ENCODE data around the gene MYO9A. TPM values are rescaled to one million over a fixed set of nuclear protein-coding genes. Genes with fewer than 3 reads are reported as not detected.

The MYO9A gene
- total RNA-seq, 3 donors from 2014 or later, result 40.0 to 79.3 (median 41.8) TPM

DNA sequence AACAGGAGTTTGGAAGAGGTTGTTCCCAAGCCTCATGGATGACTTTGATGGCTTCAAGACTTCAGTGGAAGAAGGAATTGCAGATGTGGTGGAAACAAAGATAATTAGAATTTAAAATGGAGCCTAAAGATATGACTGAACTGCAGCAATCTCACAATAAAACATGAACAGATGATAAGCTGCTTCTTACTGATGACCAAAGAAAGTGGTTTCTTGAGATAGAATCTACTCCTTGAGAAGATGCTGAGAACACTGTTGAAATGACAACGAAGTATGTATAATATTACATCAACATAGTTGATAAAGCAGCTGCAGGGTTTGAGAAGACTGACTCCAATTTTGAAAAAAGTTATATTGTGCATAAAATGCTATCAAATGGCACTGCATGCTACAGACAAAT, 21.2 kb downstream of the MYO9A start:
- intact Hi-C loops (cut with DNase I, micrococcal nuclease), result no loop called here

DNA sequence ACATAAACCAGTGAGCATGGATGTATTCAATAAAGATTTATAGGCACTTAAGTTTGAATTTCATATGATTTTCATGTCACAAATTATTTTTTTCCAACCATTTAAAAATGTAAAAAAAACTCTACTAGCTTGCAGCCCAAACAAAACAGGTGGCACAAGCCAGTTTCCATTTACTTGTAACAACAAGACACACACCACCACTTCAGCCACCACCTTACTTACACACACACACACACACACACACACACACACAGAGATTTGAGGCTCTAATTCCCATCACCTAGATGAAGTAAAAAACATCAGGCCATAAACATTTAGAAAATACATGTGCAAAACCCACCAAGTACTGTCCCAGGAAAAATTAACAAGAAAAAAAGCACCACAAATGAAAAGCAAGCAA, 25.3 kb downstream of the MYO9A start:
- no peak for ATAC-seq
- Histone ChIP-seq H3K4me1 (ENCODE audit: low read depth) (no peaks in the 10 kb centered on the region), H3K9me3 (no peaks in the 10 kb centered on the region), H3K4me3 (no peak overlapping the region), H3K36me3 (ENCODE audit: low read depth) (no peaks in the 10 kb centered on the region)
- no peak for DNase-seq
- intact Hi-C loops (cut with DNase I, micrococcal nuclease), result no loop called here
- TF ChIP-seq, protein P1, sequence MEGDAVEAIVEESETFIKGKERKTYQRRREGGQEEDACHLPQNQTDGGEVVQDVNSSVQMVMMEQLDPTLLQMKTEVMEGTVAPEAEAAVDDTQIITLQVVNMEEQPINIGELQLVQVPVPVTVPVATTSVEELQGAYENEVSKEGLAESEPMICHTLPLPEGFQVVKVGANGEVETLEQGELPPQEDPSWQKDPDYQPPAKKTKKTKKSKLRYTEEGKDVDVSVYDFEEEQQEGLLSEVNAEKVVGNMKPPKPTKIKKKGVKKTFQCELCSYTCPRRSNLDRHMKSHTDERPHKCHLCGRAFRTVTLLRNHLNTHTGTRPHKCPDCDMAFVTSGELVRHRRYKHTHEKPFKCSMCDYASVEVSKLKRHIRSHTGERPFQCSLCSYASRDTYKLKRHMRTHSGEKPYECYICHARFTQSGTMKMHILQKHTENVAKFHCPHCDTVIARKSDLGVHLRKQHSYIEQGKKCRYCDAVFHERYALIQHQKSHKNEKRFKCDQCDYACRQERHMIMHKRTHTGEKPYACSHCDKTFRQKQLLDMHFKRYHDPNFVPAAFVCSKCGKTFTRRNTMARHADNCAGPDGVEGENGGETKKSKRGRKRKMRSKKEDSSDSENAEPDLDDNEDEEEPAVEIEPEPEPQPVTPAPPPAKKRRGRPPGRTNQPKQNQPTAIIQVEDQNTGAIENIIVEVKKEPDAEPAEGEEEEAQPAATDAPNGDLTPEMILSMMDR (IDR thresholded peaks at IDR 0.05), result no peak

More for the DNA sequence above, 21.2 kb downstream of the MYO9A start:
- Histone ChIP-seq H3K36me3 (ENCODE audit: low read depth) (no peaks in the 10 kb centered on the region), H3K4me1 (ENCODE audit: low read depth) (no peaks in the 10 kb centered on the region), H3K9me3 (no peaks in the 10 kb centered on the region), H3K4me3 (no peak overlapping the region)
- DNase-seq (no peak), ATAC-seq (no peak)
- TF ChIP-seq, protein P1 (IDR thresholded peaks at IDR 0.05), result no peak

DNA sequence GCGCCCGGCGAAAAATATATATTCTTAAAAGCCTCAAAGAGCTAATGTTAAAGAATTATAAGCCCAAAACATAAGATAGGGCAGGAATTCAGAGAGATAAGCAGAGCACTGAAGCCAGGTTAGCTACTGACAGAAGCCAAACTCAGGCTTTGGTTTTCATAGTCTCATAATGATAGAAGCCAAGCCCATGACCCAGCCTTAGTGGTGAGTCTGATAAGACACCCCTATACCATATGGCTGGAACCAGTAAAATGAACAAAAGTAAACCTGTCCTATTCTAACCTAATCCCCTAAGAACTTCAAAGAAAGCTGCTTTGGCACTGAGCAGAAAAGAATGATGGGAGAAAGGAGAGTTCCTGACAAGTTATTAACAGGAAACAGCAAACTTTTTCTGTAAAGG, 25.9 kb downstream of the MYO9A start:
- no peaks in the 10 kb centered on the region for H3K36me3 ChIP-seq (ENCODE audit: low read depth)
- intact Hi-C loops (cut with DNase I, micrococcal nuclease), result no loop called here
- DNase-seq, result no peak
- no peaks in the 10 kb centered on the region for H3K4me1 ChIP-seq (ENCODE audit: low read depth)
- no peak overlapping the region for H3K4me3 ChIP-seq
- no peaks in the 10 kb centered on the region for H3K9me3 ChIP-seq
- TF ChIP-seq, protein P1 (IDR thresholded peaks at IDR 0.05), result no peak
- ATAC-seq, result no peak

DNA sequence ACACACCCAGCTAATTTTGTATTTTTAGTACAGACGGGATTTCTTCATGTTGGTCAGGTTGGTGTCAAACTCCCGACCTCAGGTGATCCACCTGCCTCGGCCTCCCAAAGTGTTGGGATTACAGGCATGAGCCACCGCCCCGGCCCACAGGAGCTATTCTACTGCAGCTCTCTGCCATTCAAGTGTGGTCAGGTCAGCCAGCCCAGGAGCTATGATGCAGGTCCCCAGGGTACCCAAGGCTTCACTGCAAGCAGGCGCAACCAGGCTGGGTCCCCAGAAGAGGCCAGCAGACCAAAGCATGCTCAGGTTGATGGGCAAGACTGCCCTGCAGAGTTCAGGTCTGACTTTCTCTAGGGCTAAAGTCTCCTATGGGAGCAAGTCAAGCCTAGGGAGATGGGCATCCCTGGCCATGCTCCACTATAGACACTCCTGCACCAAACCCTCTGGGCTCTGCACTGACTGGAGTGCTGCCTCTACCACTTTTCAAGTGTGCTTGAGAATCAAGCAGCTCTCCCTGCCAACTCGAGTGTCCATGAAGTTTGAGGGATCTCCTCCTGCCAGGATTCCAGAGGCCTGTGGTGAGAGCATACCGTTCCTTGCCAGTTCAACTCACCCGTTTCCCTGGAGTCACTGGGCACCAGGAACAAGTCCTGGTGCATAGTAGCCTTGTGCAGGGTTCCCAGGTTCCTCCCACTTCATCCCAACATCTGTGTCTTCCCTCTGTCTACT, 30.9 kb downstream of the MYO9A start:
- ATAC-seq (no peak), DNase-seq (no peak)
- TF ChIP-seq, protein P1 (IDR thresholded peaks at IDR 0.05), result no peak
- Histone ChIP-seq H3K4me1 (ENCODE audit: low read depth) (no peaks in the 10 kb centered on the region), H3K36me3 (ENCODE audit: low read depth) (no peaks in the 10 kb centered on the region), H3K9me3 (no peaks in the 10 kb centered on the region), H3K4me3 (no peak overlapping the region)
- intact Hi-C loops (cut with DNase I, micrococcal nuclease), result no loop called here

DNA sequence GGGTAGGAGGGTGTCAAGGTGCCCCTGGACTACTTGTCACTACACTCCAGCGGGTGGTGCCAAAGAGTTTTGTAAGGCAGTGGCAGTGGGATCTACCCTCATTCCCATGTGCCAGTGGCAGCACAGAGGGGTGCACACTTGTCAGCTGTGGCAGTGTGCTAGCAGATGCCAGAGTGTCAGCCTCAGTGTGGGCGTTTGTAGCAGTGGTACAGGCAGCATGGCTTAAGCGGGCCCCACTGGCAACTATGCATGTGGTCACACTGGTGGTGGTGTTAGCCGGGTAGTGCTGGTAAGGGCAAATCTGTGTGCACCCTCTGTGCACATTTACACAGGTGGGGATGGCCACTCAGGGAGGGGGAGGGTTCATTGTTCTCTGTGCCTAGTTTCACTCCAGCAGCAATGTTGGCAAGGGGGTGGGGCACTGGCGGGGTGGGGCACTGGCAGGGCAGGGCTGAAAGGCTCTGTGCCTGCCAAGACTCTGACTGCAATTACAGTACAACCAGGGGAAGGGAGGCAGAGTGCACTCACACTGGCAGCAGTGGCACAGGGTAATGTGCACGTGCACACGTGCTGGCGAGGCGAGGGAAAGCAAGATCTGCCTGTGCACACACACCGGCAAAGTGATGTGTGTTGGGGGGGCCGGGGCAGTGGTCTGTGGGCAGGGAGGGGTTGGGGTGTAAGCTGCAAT, 31.8 kb downstream of the MYO9A start:
- no peaks in the 10 kb centered on the region for H3K4me1 ChIP-seq (ENCODE audit: low read depth)
- DNase-seq, result peak; percentile 61 to 73 (median 62)
- H3K4me3 ChIP-seq, result no peak overlapping the region
- TF ChIP-seq, protein P1 (IDR thresholded peaks at IDR 0.05), result no peak
- peak; percentile 99 for ATAC-seq
- no peaks in the 10 kb centered on the region for H3K9me3 ChIP-seq
- H3K36me3 ChIP-seq (ENCODE audit: low read depth), result no peaks in the 10 kb centered on the region
- intact Hi-C loops (cut with DNase I, micrococcal nuclease), result no loop called here
